KOPT-K1 (cell line): ENCODE data around the gene PHPT1.
"Not testable (repeated sequence)": the region's sequence is repeated elsewhere in the genome, so short reads cannot be mapped to it uniquely, and the experiment has no call there.

ENCODE experiments used
- H3K27ac ChIP-seq: fragments of 200-600 bp; sonication (generic); 2 replicates; pipeline ENCODE4 v1.5.1; 2016; ENCODE audit warnings: antibody characterized with exemption, mild to moderate bottlenecking, low read depth, low read length; ENCODE audit not compliant: poor library complexity, severe bottlenecking
- H3K36me3 ChIP-seq: fragments of 200-600 bp; sonication (generic); 2 replicates; pipeline ENCODE4 v1.5.1; 2017; ENCODE audit warnings: antibody characterized with exemption, mild to moderate bottlenecking, low read length, moderate library complexity; ENCODE audit not compliant: insufficient read depth
- H3K9me3 ChIP-seq: fragments of 200-600 bp; sonication (generic); 2 replicates; pipeline ENCODE4 v1.5.1; 2017; ENCODE audit warnings: antibody characterized with exemption, low read length, mild to moderate bottlenecking; ENCODE audit not compliant: insufficient read depth, poor library complexity, severe bottlenecking

The PHPT1 gene

GRCh38 chr9:136849038-136849959 lies at the start of gene PHPT1:
TSS of gene PHPT1 (plus strand) at chr9:136849409. CDS start at chr9:136849431, 22 bp downstream.
- Histone ChIP-seq H3K36me3 (no peaks in the 10 kb centered on the region), H3K9me3 (no peaks in the 10 kb centered on the region), H3K27ac (peak within 1 kb of the TSS; percentile 72)

GRCh38 chr9:136799854-136800657 lies 49.2 kb upstream of the PHPT1 start:
- Histone ChIP-seq H3K9me3 (no peaks in the 10 kb centered on the region), H3K36me3 (no peaks in the 10 kb centered on the region), H3K27ac (no peak overlapping the region)

DNA sequence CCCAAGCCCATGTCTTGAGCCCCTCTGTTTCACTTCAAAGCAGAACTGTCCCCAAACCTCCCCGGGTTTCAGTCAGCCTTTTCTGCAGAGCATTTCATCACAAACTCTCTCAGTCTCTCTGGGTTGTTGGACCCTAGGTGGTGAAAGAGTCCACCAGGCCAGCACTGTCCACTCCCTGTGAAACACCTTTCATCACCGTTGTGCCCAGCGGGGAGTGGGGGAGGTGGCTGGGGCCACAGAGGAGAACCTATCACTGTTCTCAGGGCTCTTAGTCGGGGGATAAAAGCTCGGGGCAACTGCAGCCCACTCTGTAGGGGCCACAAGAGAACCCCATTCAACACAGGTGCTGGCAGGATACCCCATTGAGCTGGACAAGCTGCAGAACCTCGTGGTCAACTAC lies 46.9 kb upstream of the PHPT1 start:
- H3K36me3 ChIP-seq: no peaks in the 10 kb centered on the region; the same call in 1 of the 2 replicates
- H3K9me3 ChIP-seq: no peaks in the 10 kb centered on the region
- H3K27ac ChIP-seq: no peak overlapping the region

DNA sequence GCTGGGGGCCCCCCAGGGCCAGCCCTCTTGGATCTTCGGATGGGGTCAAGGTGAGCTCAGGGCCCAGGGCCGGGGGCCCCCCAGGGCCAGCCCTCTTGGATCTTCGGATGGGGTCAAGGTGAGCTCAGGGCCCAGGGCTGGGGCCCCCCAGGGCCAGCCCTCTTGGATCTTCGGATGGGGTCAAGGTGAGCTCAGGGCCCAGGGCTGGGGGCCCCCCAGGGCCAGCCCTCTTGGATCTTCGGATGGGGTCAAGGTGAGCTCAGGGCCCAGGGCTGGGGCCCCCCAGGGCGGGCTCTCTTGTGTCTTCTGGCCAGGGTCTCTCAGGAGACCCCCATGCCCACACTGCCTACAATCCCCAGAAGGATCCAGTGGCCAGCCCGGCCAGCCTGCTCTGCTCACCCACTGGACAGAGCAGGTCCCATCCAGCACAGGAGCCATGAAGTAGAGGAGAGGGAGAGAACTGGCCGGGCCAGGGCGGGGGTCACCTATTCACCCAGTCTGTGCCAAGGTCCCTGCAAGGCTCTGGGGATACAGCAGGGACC lies 46.1 kb upstream of the PHPT1 start:
- not testable (repeated sequence) for H3K36me3 ChIP-seq, H3K27ac ChIP-seq, H3K9me3 ChIP-seq

DNA sequence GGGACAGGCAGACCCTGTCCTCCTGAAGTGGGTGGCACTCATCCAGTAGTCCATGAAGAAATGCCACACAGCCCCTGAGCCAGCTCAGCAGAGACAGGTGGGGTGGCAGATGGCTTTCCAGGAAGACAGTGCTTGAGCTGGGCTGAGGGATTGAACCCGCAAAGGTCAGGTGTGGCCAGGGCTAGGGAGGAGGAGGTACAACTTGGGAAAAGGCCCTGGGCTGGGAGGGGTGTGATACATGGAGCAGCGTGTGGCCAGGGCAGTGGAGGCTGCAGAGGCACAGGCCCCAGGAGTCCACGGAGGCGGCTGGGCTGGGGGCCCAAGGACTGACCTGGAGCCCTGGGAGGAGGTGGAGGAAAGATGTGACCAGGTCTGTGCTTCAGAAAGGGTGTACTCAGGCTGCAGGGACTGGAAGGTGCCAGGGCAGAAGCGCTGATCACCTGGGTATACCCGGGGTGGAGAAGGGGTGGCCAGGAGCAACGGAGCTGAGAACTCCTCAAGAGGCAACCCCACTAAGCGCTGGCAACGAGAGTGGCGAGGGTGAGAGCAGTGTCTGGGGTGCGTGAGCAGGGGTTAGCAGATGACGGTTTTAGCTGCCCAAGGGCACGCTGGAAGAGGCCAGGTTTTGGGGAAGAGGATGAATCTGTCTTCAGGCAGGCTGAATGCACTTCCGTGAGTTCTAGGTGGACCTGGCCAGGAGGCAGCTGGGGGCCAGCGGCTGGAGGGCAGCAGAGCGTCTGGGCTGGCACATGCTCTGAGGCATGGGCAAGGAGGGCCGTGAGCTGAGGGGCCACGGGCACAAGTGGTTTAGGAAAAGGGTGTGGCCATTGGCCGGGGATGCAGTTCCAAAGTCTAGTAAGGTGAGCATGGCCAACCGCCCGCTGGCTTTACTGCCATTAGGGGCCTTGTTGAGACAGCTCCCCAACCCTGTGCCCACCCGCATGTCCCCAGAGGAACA lies 45.4 kb upstream of the PHPT1 start:
- H3K36me3 ChIP-seq: no peaks in the 10 kb centered on the region; the same call in 1 of the 2 replicates
- no peak overlapping the region for H3K27ac ChIP-seq
- H3K9me3 ChIP-seq: no peaks in the 10 kb centered on the region

DNA sequence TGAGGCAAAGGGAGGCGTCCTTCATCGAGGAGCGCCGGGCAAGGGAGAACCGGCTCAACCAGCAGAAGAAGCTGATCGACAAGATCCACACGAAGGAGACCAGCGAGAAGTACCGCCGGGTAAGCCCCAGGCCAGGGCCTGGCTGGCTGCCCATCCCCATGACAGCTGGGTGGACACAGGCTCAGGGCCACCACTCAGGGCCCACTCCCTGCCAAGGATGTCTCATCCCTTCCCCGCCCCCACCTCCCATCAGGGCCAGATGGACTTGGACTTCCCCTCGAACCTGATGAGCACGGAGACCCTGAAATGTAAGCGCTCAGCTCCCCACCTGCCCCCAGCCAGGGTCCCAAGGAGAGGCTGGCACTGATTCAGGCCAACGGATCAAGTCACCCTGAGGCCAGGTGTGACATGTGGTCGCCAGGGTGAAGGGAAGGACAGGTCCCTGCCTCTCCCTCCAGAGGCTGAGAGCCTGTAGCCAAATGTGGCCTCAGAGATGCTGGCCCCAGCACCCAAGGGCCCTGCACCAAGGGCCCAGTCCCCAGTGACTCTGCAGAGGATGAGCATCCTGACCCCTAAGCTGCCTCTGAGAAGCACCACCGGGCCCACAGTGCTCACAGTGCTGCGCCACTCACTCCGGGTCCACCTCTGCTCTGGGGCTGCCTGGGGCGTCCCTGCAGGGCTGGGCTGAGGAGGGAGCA lies 44.6 kb upstream of the PHPT1 start:
- Histone ChIP-seq H3K27ac (no peak overlapping the region), H3K36me3 (peaks cover under 1% of the 10 kb centered on the region; the same call in 1 of the 2 replicates), H3K9me3 (no peaks in the 10 kb centered on the region)

DNA sequence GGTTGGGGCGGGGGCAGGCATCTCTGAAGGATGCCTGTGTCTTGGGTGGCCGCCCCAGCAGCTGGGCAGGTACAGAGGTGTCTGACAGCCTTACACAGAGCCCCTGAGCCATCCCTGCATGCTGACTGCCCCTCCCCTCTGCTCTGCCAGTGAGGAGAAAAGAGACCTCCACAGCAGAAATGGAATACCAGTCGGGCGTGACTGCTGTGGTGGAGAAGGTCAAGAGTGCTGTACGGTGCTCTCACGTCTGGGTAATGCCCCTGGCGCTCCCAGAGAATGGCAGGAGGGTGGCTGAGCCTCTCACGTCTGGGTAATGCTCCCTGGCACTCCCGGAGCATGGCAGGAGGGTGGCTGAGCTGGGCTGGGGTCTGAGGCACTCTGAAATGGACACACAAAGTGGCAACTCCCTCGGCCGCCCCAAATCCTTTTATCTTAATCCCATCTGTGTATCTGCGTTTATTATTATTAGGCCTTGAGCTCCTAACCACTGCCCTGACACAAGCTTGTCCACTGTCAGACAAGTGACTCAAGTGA lies 43.9 kb upstream of the PHPT1 start:
- Histone ChIP-seq H3K36me3 (peaks cover 6% of the 10 kb centered on the region; the same call in 1 of the 2 replicates), H3K27ac (no peak overlapping the region), H3K9me3 (no peaks in the 10 kb centered on the region)

- no peaks in the 10 kb centered on the region for H3K9me3 ChIP-seq
- H3K27ac ChIP-seq: no peak overlapping the region
- peaks cover 14% of the 10 kb centered on the region; the same call in 1 of the 2 replicates for H3K36me3 ChIP-seq
Measured at GRCh38 chr9:136806067-136806466, 43.1 kb upstream of the PHPT1 start.

GRCh38 chr9:136806631-136807201 lies 42.5 kb upstream of the PHPT1 start:
- Histone ChIP-seq H3K36me3 (peaks cover 21% of the 10 kb centered on the region; the same call in 1 of the 2 replicates), H3K9me3 (no peaks in the 10 kb centered on the region), H3K27ac (peak overlapping the region; percentile 84)

GRCh38 chr9:136807281-136808074 lies 41.7 kb upstream of the PHPT1 start, which contains the start of gene RABL6:
TSS of gene RABL6 (plus strand) at chr9:136807948. CDS start at chr9:136808197, 249 bp downstream.
- Histone ChIP-seq H3K36me3 (peaks cover 27% of the 10 kb centered on the region; the same call in 1 of the 2 replicates), H3K9me3 (no peaks in the 10 kb centered on the region), H3K27ac (peak within 1 kb of the TSS; percentile 84)

DNA sequence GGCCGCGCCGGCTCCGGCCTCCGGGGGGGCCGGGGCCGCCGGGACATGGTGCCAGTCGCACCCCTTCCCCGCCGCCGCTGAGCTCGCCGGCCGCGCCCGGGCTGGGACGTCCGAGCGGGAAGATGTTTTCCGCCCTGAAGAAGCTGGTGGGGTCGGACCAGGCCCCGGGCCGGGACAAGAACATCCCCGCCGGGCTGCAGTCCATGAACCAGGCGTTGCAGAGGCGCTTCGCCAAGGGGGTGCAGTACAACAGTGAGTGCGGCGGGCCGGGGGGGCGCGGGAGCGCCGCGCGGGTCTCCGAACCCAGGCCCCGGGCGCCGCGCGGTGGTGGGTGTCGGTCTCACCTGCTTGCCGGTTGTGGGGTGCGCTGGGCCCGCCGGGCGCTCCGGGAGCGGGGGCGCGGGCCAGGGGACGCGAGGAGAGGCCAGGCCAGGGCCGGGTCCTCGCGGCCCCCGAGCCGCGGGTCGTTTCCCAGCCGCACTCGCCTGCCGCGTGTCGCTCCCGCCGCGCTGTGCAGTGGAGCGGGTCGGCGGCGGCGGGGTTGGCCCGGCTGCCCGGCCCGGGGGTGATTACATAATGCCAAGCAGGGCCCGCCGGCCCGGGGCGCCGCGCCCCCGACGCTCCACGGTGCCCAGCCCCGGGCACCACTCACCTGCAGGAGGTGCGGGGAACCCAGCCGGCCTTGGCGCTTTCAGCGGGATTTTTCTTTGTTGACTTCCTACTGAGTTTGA lies 41.0 kb upstream of the PHPT1 start:
- H3K9me3 ChIP-seq: no peaks in the 10 kb centered on the region
- peaks cover 34% of the 10 kb centered on the region for H3K36me3 ChIP-seq
- peak overlapping the region; percentile 84 for H3K27ac ChIP-seq

DNA sequence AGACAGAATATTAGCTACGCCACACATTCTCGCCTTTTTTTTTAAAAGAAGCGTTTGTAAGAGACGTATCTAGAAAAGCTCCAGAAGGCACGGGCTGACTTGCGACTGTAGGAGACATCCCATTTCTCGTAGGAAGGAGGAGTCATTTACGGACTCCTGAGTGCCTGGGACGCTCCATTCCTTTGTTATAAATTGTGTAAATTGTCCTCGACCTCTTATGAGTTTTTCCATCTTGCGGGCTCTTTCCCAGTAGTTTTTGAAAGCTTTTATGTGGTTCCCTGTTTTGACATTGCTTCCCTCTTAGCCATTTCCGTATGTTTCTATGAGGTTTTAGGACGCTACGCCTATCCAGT lies 40.4 kb upstream of the PHPT1 start:
- H3K36me3 ChIP-seq: peaks cover 40% of the 10 kb centered on the region
- H3K27ac ChIP-seq: peak overlapping the region; percentile 84
- no peaks in the 10 kb centered on the region for H3K9me3 ChIP-seq
